Esophagus (tissue), 2 donors: ENCODE measurements around the gene FAM151A. TPM values are rescaled to one million over a fixed set of nuclear protein-coding genes. Genes with fewer than 3 reads are reported as not detected.

Experiments used
- H3K27ac ChIP-seq, 2 donors: one replicate each; pipeline ENCODE4 v1.5.1; 2013; ENCODE audit warnings: low read depth in 2 of 2, mild to moderate bottlenecking in 2 of 2, inconsistent platforms in 1 of 2, low read length in 1 of 2, moderate library complexity in 1 of 2
- H3K27me3 ChIP-seq, 2 donors: one replicate each; pipeline ENCODE4 v1.6.1; 2013; ENCODE audit warnings: low read length in 2 of 2, control low read depth in 1 of 2, mild to moderate bottlenecking in 1 of 2; ENCODE audit not compliant: insufficient read depth in 2 of 2, control insufficient read depth in 1 of 2
- H3K36me3 ChIP-seq, 2 donors: one replicate each; pipeline ENCODE4 v1.6.1; 2013; ENCODE audit warnings: low read length in 1 of 2; ENCODE audit not compliant: control insufficient read depth in 2 of 2, insufficient read depth in 2 of 2
- H3K4me1 ChIP-seq, 2 donors: one replicate each; pipeline ENCODE4 v1.6.1; 2013; ENCODE audit warnings: low read length in 1 of 2; ENCODE audit not compliant: control insufficient read depth in 2 of 2, insufficient read depth in 2 of 2
- H3K4me3 ChIP-seq, 2 donors: one replicate each; pipeline ENCODE4 v1.5.1; 2013; ENCODE audit warnings: low read length in 2 of 2, mild to moderate bottlenecking in 2 of 2, low read depth in 1 of 2, moderate library complexity in 1 of 2
- H3K9me3 ChIP-seq, 2 donors: one replicate each; pipeline ENCODE4 v1.6.1; 2013; ENCODE audit warnings: mild to moderate bottlenecking in 2 of 2, low read depth in 1 of 2, low read length in 1 of 2, moderate library complexity in 1 of 2; ENCODE audit not compliant: control insufficient read depth in 2 of 2, insufficient read depth in 1 of 2
- WGBS, 2 donors: extraction: QIAGEN DNeasy Blood & Tissue Kit; methylation state at CpG; one replicate each; pipeline ENCODE4 v1.1.7; 2013; 5-methylcytosine and 5-hydroxymethylcytosine counted together
- polyA plus RNA-seq, 2 donors: library from polyadenylated mRNA; stranded (reverse); fragments of 200-250 nt; gene quantifications; one replicate each; pipeline ENCODE4 v1.2.3, GENCODE V29; 2013
- donor health status: healthy with polysubstance abuse.
- donor health status: Bipolar disorder and iron deficiency.

The FAM151A gene
- polyA plus RNA-seq, 2 donors = 0.24 to 0.26 TPM

- WGBS, 2 donors = 68 to 73% methylated on average over 19 of the region's 19 CpGs
- Histone ChIP-seq H3K4me1 (peaks cover 7 to 17% of the 10 kb centered on the region in 2 donors), H3K27me3 (no peaks in the 10 kb centered on the region), H3K27ac (peak overlapping the region; percentile 26 to 82), H3K4me3 (no peak overlapping the region), H3K9me3 (peaks cover 0 to under 1% of the 10 kb centered on the region in 2 donors), H3K36me3 (peaks cover 0 to 12% of the 10 kb centered on the region in 2 donors)
These were observed 40.6 kb downstream of the FAM151A start for GRCh38 chr1:54582566-54583306.

GRCh38 chr1:54581621-54582035 lies 41.7 kb downstream of the FAM151A start:
- WGBS, 2 donors = 32 to 34% methylated on average over 5 of the region's 5 CpGs
- Histone ChIP-seq H3K4me1 (peaks cover 7 to 17% of the 10 kb centered on the region in 2 donors), H3K36me3 (peaks cover 0 to 12% of the 10 kb centered on the region in 2 donors), H3K4me3 (no peak overlapping the region), H3K27ac (peak overlapping the region; percentile 69 to 91), H3K27me3 (no peaks in the 10 kb centered on the region), H3K9me3 (peaks cover 0 to 2% of the 10 kb centered on the region in 2 donors)

- Histone ChIP-seq H3K27me3 (no peaks in the 10 kb centered on the region), H3K4me3 (no peak overlapping the region), H3K9me3 (peaks cover 0 to 2% of the 10 kb centered on the region in 2 donors), H3K36me3 (peaks cover 0 to 12% of the 10 kb centered on the region in 2 donors), H3K4me1 (peaks cover 7 to 17% of the 10 kb centered on the region in 2 donors), H3K27ac (peak overlapping the region; percentile 69 to 91)
- WGBS, 2 donors = 61 to 73% methylated on average over 11 of the region's 11 CpGs
These were observed 42.3 kb downstream of the FAM151A start for GRCh38 chr1:54580856-54581550.

- Histone ChIP-seq H3K27ac (peak overlapping the region; percentile 10 to 40), H3K36me3 (peaks cover 0 to 2% of the 10 kb centered on the region in 2 donors), H3K9me3 (peaks cover 0 to 2% of the 10 kb centered on the region in 2 donors), H3K27me3 (no peaks in the 10 kb centered on the region), H3K4me1 (peaks cover 7 to 17% of the 10 kb centered on the region in 2 donors), H3K4me3 (no peak overlapping the region)
- WGBS, 2 donors = 67% methylated on average over 4 of the region's 4 CpGs
These were observed 44.0 kb downstream of the FAM151A start for GRCh38 chr1:54579337-54579781.

- Histone ChIP-seq H3K27me3 (no peaks in the 10 kb centered on the region), H3K4me1 (peaks cover 7 to 18% of the 10 kb centered on the region in 2 donors), H3K9me3 (peaks cover 0 to 2% of the 10 kb centered on the region in 2 donors), H3K27ac (peak overlapping the region in 1 of 2 donors; percentile 68), H3K36me3 (no peaks in the 10 kb centered on the region), H3K4me3 (no peak overlapping the region)
- 51 to 66% methylated on average over 6 of the region's 6 CpGs for WGBS, 2 donors
These were observed 45.7 kb downstream of the FAM151A start for GRCh38 chr1:54577612-54578011.

- peaks cover 3 to 10% of the 10 kb centered on the region in 2 donors for H3K4me1 ChIP-seq
- no peak overlapping the region for H3K27ac ChIP-seq
- no peaks in the 10 kb centered on the region for H3K36me3 ChIP-seq
- H3K4me3 ChIP-seq = no peak overlapping the region
- peaks cover 0 to 2% of the 10 kb centered on the region in 2 donors for H3K9me3 ChIP-seq
- H3K27me3 ChIP-seq = no peaks in the 10 kb centered on the region
- 91 to 92% methylated on average over 8 of the region's 8 CpGs for WGBS, 2 donors
These were observed 47.6 kb downstream of the FAM151A start for GRCh38 chr1:54575605-54576290.

- Histone ChIP-seq H3K36me3 (no peaks in the 10 kb centered on the region), H3K27me3 (no peaks in the 10 kb centered on the region), H3K9me3 (peaks cover 0 to 2% of the 10 kb centered on the region in 2 donors), H3K4me3 (no peak overlapping the region), H3K4me1 (peaks cover 3 to 8% of the 10 kb centered on the region in 2 donors), H3K27ac (no peak overlapping the region)
- WGBS, 2 donors = 95 to 96% methylated on average over 3 of the region's 3 CpGs
These were observed 48.2 kb downstream of the FAM151A start for GRCh38 chr1:54575161-54575560.

GRCh38 chr1:54574158-54574778 lies 49.1 kb downstream of the FAM151A start:
- no peaks in the 10 kb centered on the region for H3K27me3 ChIP-seq
- WGBS, 2 donors = 88 to 89% methylated on average over 12 of the region's 12 CpGs
- peaks cover 0 to 2% of the 10 kb centered on the region in 2 donors for H3K9me3 ChIP-seq
- no peaks in the 10 kb centered on the region for H3K36me3 ChIP-seq
- H3K4me3 ChIP-seq = no peak overlapping the region
- H3K4me1 ChIP-seq = peaks cover 5 to 8% of the 10 kb centered on the region in 2 donors
- H3K27ac ChIP-seq = no peak overlapping the region

- Histone ChIP-seq H3K9me3 (no peaks in the 10 kb centered on the region), H3K27ac (peak overlapping the region in 1 of 2 donors; percentile 84), H3K36me3 (no peaks in the 10 kb centered on the region), H3K4me3 (no peak overlapping the region), H3K27me3 (no peaks in the 10 kb centered on the region), H3K4me1 (peaks cover 5 to 13% of the 10 kb centered on the region in 2 donors)
- 69 to 75% methylated on average over 3 of the region's 3 CpGs for WGBS, 2 donors
These were observed 50.8 kb downstream of the FAM151A start for GRCh38 chr1:54572542-54572850.
